Vagina (tissue), 2 donors: ENCODE data around the gene PLEKHM1. TPM values are rescaled to one million over a fixed set of nuclear protein-coding genes. Genes with fewer than 3 reads are reported as not detected.

Experiments
- DNase-seq, 2 donors: peaks; one replicate each; pipeline ENCODE4 v3.0.0-alpha.2; 2017; ENCODE audit errors: extremely low spot score in 2 of 2
- H3K27ac ChIP-seq: fragments of 200-600 bp; sonication (generic); one replicate; pipeline ENCODE4 v1.5.1; 2019
- H3K27me3 ChIP-seq: fragments of 200-600 bp; sonication (generic); one replicate; pipeline ENCODE4 v1.5.1; 2019
- H3K36me3 ChIP-seq, 2 donors: fragments of 200-600 bp; sonication (generic); one replicate each; pipeline ENCODE4 v1.5.1; 2017 to 2019
- H3K4me1 ChIP-seq: fragments of 200-600 bp; sonication (generic); one replicate; pipeline ENCODE4 v1.5.1; 2019
- H3K4me3 ChIP-seq, 2 donors: fragments of 200-600 bp; sonication (generic); 1 replicate in 1 of 2; 2 replicates in 1 of 2; pipeline ENCODE4 v1.5.1; 2016 to 2019
- H3K9me3 ChIP-seq: fragments of 200-600 bp; sonication (generic); one replicate; pipeline ENCODE4 v1.5.1; 2019
- CTCF ChIP-seq, 3 experiments: fragments of 450-650 bp in 2 of 3; fragments of 200-600 bp in 1 of 3; sonication (generic) in 1 of 3; IDR thresholded peaks; one replicate each; pipeline ENCODE4 v1.5.1; 2017 to 2019; ENCODE audit warnings: antibody characterized with exemption in 3 of 3, mild to moderate bottlenecking in 2 of 3, moderate library complexity in 2 of 3
- POLR2A ChIP-seq, 2 donors: fragments of 450-650 bp; IDR thresholded peaks; one replicate each; pipeline ENCODE4 v1.6.1; 2017; ENCODE audit warnings: antibody characterized with exemption in 2 of 2, mild to moderate bottlenecking in 2 of 2, moderate library complexity in 2 of 2
- POLR2AphosphoS5 ChIP-seq, 2 donors: sonication (generic); formaldehyde crosslinking; IDR thresholded peaks; one replicate each; pipeline ENCODE4 v1.9.0; 2017; ENCODE audit warnings: antibody characterized with exemption in 2 of 2, mild to moderate bottlenecking in 2 of 2, low read depth in 1 of 2; ENCODE audit not compliant: insufficient read depth in 1 of 2
- intact Hi-C: fragments of 100-400 bp; cut with DNase I; formaldehyde crosslinking; loops from one replicate; pipeline ENCODE4 v1.15.1; 2023
- total RNA-seq: library from RNA; depleted of rRNA; stranded (reverse); fragments of >200 nt; gene quantifications from one replicate; pipeline ENCODE4 v1.2.3, GENCODE V29; 2016

Gene PLEKHM1
- total RNA-seq, 1 donor from 2014 or later = 93.1 TPM

- H3K36me3 ChIP-seq = peaks cover 0 to 30% of the 10 kb centered on the region in 2 donors
- no peaks in the 10 kb centered on the region for H3K9me3 ChIP-seq
- intact Hi-C loops = no loop called here
- no peak for DNase-seq
- no peaks in the 10 kb centered on the region for H3K27me3 ChIP-seq
- peaks cover 34% of the 10 kb centered on the region for H3K4me1 ChIP-seq
- no peak for TF ChIP-seq CTCF (IDR thresholded peaks at IDR 0.05)
- no peak for TF ChIP-seq POLR2AphosphoS5 (IDR thresholded peaks at IDR 0.05; ENCODE audit: insufficient read depth in 1 of 2, low read depth in 1 of 2)
- no peak for TF ChIP-seq POLR2A (IDR thresholded peaks at IDR 0.05)
- H3K4me3 ChIP-seq = no peak overlapping the region
- no peak overlapping the region for H3K27ac ChIP-seq
Measured at GRCh38 chr17:45403906-45404490, 86.5 kb downstream of the PLEKHM1 start.

- no peak for DNase-seq
- Histone ChIP-seq H3K4me3 (no peak overlapping the region), H3K27ac (no peak overlapping the region), H3K36me3 (peaks cover 0 to 30% of the 10 kb centered on the region in 2 donors), H3K27me3 (no peaks in the 10 kb centered on the region), H3K4me1 (peaks cover 23% of the 10 kb centered on the region), H3K9me3 (no peaks in the 10 kb centered on the region)
- intact Hi-C loops = no loop called here
- no peak for TF ChIP-seq POLR2AphosphoS5 (IDR thresholded peaks at IDR 0.05; ENCODE audit: insufficient read depth in 1 of 2, low read depth in 1 of 2)
Measured at GRCh38 chr17:45402916-45403315, 87.6 kb downstream of the PLEKHM1 start.

GRCh38 chr17:45398800-45399199 lies 91.7 kb downstream of the PLEKHM1 start:
- peaks cover 0 to 34% of the 10 kb centered on the region in 2 donors for H3K36me3 ChIP-seq
- no peaks in the 10 kb centered on the region for H3K27me3 ChIP-seq
- H3K4me3 ChIP-seq = no peak overlapping the region
- no peak overlapping the region for H3K27ac ChIP-seq
- TF ChIP-seq POLR2AphosphoS5 (IDR thresholded peaks at IDR 0.05; ENCODE audit: insufficient read depth in 1 of 2, low read depth in 1 of 2) = no peak
- TF ChIP-seq CTCF (IDR thresholded peaks at IDR 0.05) = no peak
- TF ChIP-seq POLR2A (IDR thresholded peaks at IDR 0.05) = no peak
- H3K4me1 ChIP-seq = peaks cover 14% of the 10 kb centered on the region
- no peak for DNase-seq
- H3K9me3 ChIP-seq = no peaks in the 10 kb centered on the region
- intact Hi-C loops = no loop called here

- H3K36me3 ChIP-seq = peaks cover 0 to 25% of the 10 kb centered on the region in 2 donors
- H3K4me1 ChIP-seq = peaks cover 14% of the 10 kb centered on the region
- H3K27me3 ChIP-seq = no peaks in the 10 kb centered on the region
- no peaks in the 10 kb centered on the region for H3K9me3 ChIP-seq
- H3K4me3 ChIP-seq = no peak overlapping the region
- intact Hi-C loops = no loop called here
- TF ChIP-seq POLR2A (IDR thresholded peaks at IDR 0.05) (no peak), POLR2AphosphoS5 (IDR thresholded peaks at IDR 0.05; ENCODE audit: insufficient read depth in 1 of 2, low read depth in 1 of 2) (no peak), CTCF (IDR thresholded peaks at IDR 0.05) (no peak)
- DNase-seq = no peak
- H3K27ac ChIP-seq = no peak overlapping the region
Measured at GRCh38 chr17:45397796-45398195, 92.7 kb downstream of the PLEKHM1 start.

- no peaks in the 10 kb centered on the region for H3K27me3 ChIP-seq
- no peak overlapping the region for H3K4me3 ChIP-seq
- intact Hi-C loops = no loop called here
- DNase-seq = no peak
- H3K36me3 ChIP-seq = peaks cover 0 to 20% of the 10 kb centered on the region in 2 donors
- no peaks in the 10 kb centered on the region for H3K9me3 ChIP-seq
- TF ChIP-seq POLR2A (IDR thresholded peaks at IDR 0.05) = no peak
- no peak for TF ChIP-seq POLR2AphosphoS5 (IDR thresholded peaks at IDR 0.05; ENCODE audit: insufficient read depth in 1 of 2, low read depth in 1 of 2)
- no peak for TF ChIP-seq CTCF (IDR thresholded peaks at IDR 0.05)
- H3K4me1 ChIP-seq = peaks cover 14% of the 10 kb centered on the region
- no peak overlapping the region for H3K27ac ChIP-seq
Measured at GRCh38 chr17:45396496-45397205, 93.9 kb downstream of the PLEKHM1 start.
